Bone marrow (tissue), 2 donors: ENCODE data around the gene PDZRN3.

Experiments used
- DNase-seq, 2 donors: peaks; one replicate each; lab custom pipeline; 2025; lab: John Stamatoyannopoulos, UW

The PDZRN3 gene

GRCh38 chr3:73451301-73451944 lies 173.3 kb downstream of the PDZRN3 start:
- no peak for DNase-seq

GRCh38 chr3:73449774-73450173 lies 175.0 kb downstream of the PDZRN3 start:
- DNase-seq, result no peak

GRCh38 chr3:73448761-73449301 lies 175.9 kb downstream of the PDZRN3 start:
- DNase-seq, result no peak

- no peak for DNase-seq
Measured at GRCh38 chr3:73448041-73448440, 176.7 kb downstream of the PDZRN3 start.

GRCh38 chr3:73447111-73447510 lies 177.6 kb downstream of the PDZRN3 start:
- DNase-seq, result no peak

GRCh38 chr3:73446467-73447110 lies 178.2 kb downstream of the PDZRN3 start:
- no peak for DNase-seq

- DNase-seq, result no peak
Measured at GRCh38 chr3:73442886-73443285, 181.9 kb downstream of the PDZRN3 start.

GRCh38 chr3:73442152-73442551 lies 182.6 kb downstream of the PDZRN3 start:
- no peak for DNase-seq

GRCh38 chr3:73437828-73438227 lies 186.9 kb downstream of the PDZRN3 start:
- no peak for DNase-seq

- DNase-seq, result no peak
Measured at GRCh38 chr3:73435055-73435454, 189.7 kb downstream of the PDZRN3 start.

- DNase-seq, result no peak
Measured at GRCh38 chr3:73433687-73434086, 191.1 kb downstream of the PDZRN3 start.

GRCh38 chr3:73433079-73433478 lies 191.7 kb downstream of the PDZRN3 start:
- no peak for DNase-seq

GRCh38 chr3:73432706-73433032 lies 192.1 kb downstream of the PDZRN3 start:
- no peak for DNase-seq

- DNase-seq, result peak in 1 of 2 donors; percentile 2
Measured at GRCh38 chr3:73432023-73432705, 192.6 kb downstream of the PDZRN3 start.

- no peak for DNase-seq
Measured at GRCh38 chr3:73431183-73431900, 193.4 kb downstream of the PDZRN3 start.

- DNase-seq, result no peak
Measured at GRCh38 chr3:73427048-73427706, 197.6 kb downstream of the PDZRN3 start.

- no peak for DNase-seq
Measured at GRCh38 chr3:73426606-73427005, 198.1 kb downstream of the PDZRN3 start.

GRCh38 chr3:73423116-73423515 lies 201.6 kb downstream of the PDZRN3 start:
- no peak for DNase-seq

- no peak for DNase-seq
Measured at GRCh38 chr3:73422571-73422970, 202.2 kb downstream of the PDZRN3 start.

GRCh38 chr3:73419942-73420341 lies 204.8 kb downstream of the PDZRN3 start:
- no peak for DNase-seq

GRCh38 chr3:73419179-73419803 lies 205.4 kb downstream of the PDZRN3 start:
- no peak for DNase-seq
